Nephron progenitor cell (in vitro differentiated cells): ENCODE data around the gene MYLK.

Source experiments
- DNase-seq: peaks from one replicate; pipeline ENCODE4 v3.0.0; 2021
- H3K27ac Mint-ChIP-seq: 2 replicates; pipeline ENCODE4 v1.8.0; 2021; ENCODE audit warnings: mild to moderate bottlenecking, moderate library complexity, mixed read lengths
- H3K27me3 Mint-ChIP-seq: 2 replicates; pipeline ENCODE4 v1.8.0; 2021; ENCODE audit warnings: mild to moderate bottlenecking, low read depth, mixed read lengths; ENCODE audit not compliant: poor library complexity
- H3K36me3 Mint-ChIP-seq: 2 replicates; pipeline ENCODE4 v1.8.0; 2021; ENCODE audit warnings: low read depth, mixed read lengths
- H3K4me1 Mint-ChIP-seq: 2 replicates; pipeline ENCODE4 v1.8.0; 2021; ENCODE audit warnings: mixed read lengths
- H3K4me3 Mint-ChIP-seq: 2 replicates; pipeline ENCODE4 v1.8.0; 2021; ENCODE audit warnings: mild to moderate bottlenecking, moderate library complexity, mixed read lengths
- H3K9me3 Mint-ChIP-seq: 2 replicates; pipeline ENCODE4 v1.8.0; 2021; ENCODE audit warnings: mild to moderate bottlenecking, moderate library complexity, mixed read lengths
- TF ChIP-seq, protein P1 (sequence below): fragments of 200-600 bp; sonication (generic); IDR thresholded peaks from 2 replicates; pipeline ENCODE4 v1.5.0; 2021; ENCODE audit warnings: antibody characterized with exemption

MYLK gene

DNA sequence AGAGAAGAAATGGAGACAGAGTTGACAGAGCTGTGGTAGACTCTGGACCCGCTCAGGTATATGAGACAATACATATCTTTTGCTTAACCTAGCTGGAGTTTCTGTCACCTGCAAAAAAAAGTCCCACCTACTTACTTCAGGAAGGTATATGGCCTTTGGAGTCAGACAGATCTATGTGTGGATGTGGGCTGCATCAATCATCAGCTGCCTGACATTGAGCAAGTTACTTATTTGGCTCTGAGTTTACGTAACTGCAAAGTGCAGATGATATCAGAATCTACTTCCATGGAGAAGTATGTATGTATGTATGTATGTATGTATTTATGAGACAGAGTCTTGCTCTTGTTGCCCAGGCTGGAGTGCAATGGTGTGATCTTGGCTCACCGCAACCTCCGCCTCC, 124.3 kb downstream of the MYLK start:
- Mint-ChIP-seq H3K27ac (no peak overlapping the region), H3K4me3 (no peak overlapping the region), H3K27me3 (no peaks in the 10 kb centered on the region), H3K4me1 (peaks cover 41% of the 10 kb centered on the region), H3K36me3 (no peaks in the 10 kb centered on the region), H3K9me3 (no peaks in the 10 kb centered on the region)
- TF ChIP-seq, protein P1, sequence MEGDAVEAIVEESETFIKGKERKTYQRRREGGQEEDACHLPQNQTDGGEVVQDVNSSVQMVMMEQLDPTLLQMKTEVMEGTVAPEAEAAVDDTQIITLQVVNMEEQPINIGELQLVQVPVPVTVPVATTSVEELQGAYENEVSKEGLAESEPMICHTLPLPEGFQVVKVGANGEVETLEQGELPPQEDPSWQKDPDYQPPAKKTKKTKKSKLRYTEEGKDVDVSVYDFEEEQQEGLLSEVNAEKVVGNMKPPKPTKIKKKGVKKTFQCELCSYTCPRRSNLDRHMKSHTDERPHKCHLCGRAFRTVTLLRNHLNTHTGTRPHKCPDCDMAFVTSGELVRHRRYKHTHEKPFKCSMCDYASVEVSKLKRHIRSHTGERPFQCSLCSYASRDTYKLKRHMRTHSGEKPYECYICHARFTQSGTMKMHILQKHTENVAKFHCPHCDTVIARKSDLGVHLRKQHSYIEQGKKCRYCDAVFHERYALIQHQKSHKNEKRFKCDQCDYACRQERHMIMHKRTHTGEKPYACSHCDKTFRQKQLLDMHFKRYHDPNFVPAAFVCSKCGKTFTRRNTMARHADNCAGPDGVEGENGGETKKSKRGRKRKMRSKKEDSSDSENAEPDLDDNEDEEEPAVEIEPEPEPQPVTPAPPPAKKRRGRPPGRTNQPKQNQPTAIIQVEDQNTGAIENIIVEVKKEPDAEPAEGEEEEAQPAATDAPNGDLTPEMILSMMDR = no peak
- no peak for DNase-seq

DNA sequence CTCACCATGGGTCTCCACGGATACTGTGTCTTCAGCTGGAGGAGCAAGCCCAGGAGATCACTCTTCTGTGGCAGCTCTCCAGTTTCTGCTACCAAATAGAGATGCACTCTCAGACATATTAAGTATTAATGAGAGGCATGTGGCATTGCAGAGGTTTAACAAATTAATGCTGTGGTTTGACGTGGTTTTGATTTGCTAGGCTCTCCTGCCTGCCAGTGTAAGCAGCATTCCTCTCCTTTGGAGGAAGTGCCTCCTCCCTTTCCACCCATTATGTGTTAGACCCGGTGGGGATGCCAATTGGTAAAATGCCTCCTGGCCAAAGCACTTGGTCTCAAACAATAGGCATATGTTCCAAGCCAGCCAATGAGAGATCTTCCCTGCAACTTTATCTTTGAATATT, 124.8 kb downstream of the MYLK start:
- Mint-ChIP-seq H3K4me1 (peaks cover 46% of the 10 kb centered on the region), H3K27me3 (no peaks in the 10 kb centered on the region), H3K27ac (no peak overlapping the region), H3K9me3 (no peaks in the 10 kb centered on the region), H3K36me3 (no peaks in the 10 kb centered on the region), H3K4me3 (no peak overlapping the region)
- TF ChIP-seq, protein P1 = no peak
- no peak for DNase-seq

DNA sequence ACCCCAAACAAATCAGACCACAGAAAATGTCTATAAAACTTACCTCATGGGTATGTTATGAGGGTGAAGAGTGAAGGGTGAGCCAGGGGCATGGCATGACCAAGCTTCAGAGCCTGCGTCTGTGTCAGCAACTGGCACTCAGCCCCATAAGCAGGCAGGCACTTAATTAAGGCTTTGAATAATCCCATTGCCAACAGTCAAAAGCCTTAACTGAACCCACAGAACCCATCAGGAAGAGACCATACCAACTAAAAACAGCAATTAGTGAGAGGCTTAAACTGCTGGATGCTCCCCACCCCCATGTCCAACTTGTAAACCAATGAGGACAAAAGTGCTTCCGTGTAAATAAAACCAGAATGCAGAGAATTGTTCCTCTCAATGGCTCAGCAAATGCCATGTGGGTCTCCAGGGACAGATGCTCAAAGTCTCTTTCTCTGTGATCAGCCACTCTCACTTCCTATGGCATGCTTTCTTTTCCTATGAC, 126.0 kb downstream of the MYLK start:
- TF ChIP-seq, protein P1 = no peak
- peak overlapping the region; percentile 60 for H3K27ac Mint-ChIP-seq
- DNase-seq = no peak
- H3K4me3 Mint-ChIP-seq = no peak overlapping the region
- no peaks in the 10 kb centered on the region for H3K9me3 Mint-ChIP-seq
- no peaks in the 10 kb centered on the region for H3K27me3 Mint-ChIP-seq
- no peaks in the 10 kb centered on the region for H3K36me3 Mint-ChIP-seq
- peaks cover 51% of the 10 kb centered on the region for H3K4me1 Mint-ChIP-seq

DNA sequence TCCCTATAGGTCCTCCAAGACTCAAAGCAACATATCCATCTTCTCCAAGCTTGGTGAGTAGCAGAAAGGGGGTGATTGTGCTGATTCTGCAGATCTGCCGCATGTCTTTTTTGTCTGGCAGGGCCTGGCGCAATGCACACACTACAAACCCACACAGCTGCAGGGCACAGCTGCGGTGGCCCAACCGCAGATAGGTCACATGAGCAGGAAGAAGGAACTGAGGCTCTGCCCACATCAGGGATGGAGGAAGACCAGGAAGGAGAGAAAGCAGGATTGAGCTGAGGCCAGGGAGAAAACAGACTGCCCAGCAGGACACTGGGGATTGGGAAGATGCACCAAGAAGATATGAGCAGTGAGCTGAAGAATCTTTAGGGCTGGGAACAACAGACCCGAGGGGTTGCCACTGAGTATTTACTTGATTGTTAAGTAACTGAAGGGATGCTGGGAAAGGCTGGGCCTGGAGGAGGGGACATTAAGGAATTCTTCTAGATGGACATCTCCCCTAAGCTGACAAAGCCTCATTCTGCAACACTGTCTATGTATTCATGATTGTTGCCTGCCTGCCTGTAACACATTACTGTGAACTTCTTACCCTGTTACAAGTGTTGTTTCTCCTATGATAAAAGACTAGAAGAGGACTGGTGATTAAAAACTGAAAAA, 126.7 kb downstream of the MYLK start:
- H3K4me3 Mint-ChIP-seq = no peak overlapping the region

DNA sequence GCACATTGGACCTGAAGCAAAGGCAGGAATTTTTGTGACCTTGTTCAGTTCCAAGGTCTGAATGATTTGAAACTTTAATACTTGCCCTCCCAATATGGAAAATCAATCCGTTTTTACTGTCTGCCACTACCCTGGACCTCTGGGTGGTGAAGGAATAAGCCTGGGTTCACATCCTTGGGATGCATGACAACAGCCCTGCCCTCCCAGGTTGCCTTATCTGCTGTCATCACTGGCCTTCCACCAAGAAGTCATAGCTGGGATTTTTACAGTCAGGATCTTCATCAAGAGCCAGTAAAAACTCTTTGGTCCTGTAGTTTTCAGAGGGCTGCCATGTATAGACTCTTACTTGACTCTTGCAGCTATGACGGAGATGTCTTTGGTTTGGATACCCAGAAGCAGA, 128.6 kb downstream of the MYLK start:
- peaks cover 51% of the 10 kb centered on the region for H3K4me1 Mint-ChIP-seq
- H3K36me3 Mint-ChIP-seq = no peaks in the 10 kb centered on the region
- peaks cover 3% of the 10 kb centered on the region for H3K27me3 Mint-ChIP-seq
- no peaks in the 10 kb centered on the region for H3K9me3 Mint-ChIP-seq
- TF ChIP-seq, protein P1 = no peak
- DNase-seq = no peak
- no peak overlapping the region for H3K27ac Mint-ChIP-seq
- H3K4me3 Mint-ChIP-seq = no peak overlapping the region

More for the DNA sequence above, 126.7 kb downstream of the MYLK start:
- no peak for DNase-seq
- Mint-ChIP-seq H3K36me3 (no peaks in the 10 kb centered on the region), H3K4me1 (peaks cover 51% of the 10 kb centered on the region), H3K27ac (peak overlapping the region; percentile 60), H3K27me3 (no peaks in the 10 kb centered on the region), H3K9me3 (no peaks in the 10 kb centered on the region)
- TF ChIP-seq, protein P1 = no peak

DNA sequence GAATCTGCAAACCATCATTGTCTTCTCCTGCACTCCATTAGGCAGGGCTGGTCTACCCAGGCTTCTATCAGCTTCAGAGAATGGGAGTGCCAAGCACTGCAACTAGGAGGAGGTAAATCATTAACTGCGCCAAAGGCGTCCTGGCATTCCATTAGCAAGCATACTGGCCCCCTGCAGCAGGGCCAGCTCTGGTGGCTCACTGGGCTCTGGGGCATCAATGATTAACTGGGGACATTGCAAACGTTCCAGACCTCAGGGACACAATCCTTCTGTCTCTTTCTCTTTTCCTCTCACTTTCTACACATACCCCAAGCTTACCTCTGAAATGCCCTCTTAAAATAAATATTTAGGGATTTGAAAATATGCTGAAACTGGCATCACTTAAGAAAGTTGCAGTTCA, 129.0 kb downstream of the MYLK start:
- no peaks in the 10 kb centered on the region for H3K36me3 Mint-ChIP-seq
- TF ChIP-seq, protein P1 = no peak
- no peak overlapping the region for H3K27ac Mint-ChIP-seq
- H3K9me3 Mint-ChIP-seq = no peaks in the 10 kb centered on the region
- DNase-seq = no peak
- H3K4me1 Mint-ChIP-seq = peaks cover 51% of the 10 kb centered on the region
- H3K4me3 Mint-ChIP-seq = no peak overlapping the region
- peaks cover 3% of the 10 kb centered on the region for H3K27me3 Mint-ChIP-seq
